Type B pancreatic cell (in vitro differentiated cells): ENCODE measurements around the gene FCHSD2. TPM values are rescaled to one million over a fixed set of nuclear protein-coding genes. Genes with fewer than 3 reads are reported as not detected.
"Not testable (repeated sequence)": the region's sequence is repeated elsewhere in the genome, so short reads cannot be mapped to it uniquely, and the experiment has no call there.

Experiments
- DNase-seq: peaks from one replicate; pipeline ENCODE4 v3.0.0; 2021; ENCODE audit warnings: mixed read lengths; ENCODE audit not compliant: unreplicated experiment; ENCODE audit errors: extremely low spot score
- H3K27ac Mint-ChIP-seq: 2 replicates; pipeline ENCODE4 v1.8.0; 2021; ENCODE audit warnings: mild to moderate bottlenecking, mixed read lengths
- H3K27me3 Mint-ChIP-seq: 2 replicates; pipeline ENCODE4 v1.8.0; 2021; ENCODE audit warnings: mixed read lengths
- H3K36me3 Mint-ChIP-seq: 2 replicates; pipeline ENCODE4 v1.8.0; 2021; ENCODE audit warnings: mixed read lengths
- H3K4me1 Mint-ChIP-seq: one replicate; pipeline ENCODE4 v1.8.0; 2021; ENCODE audit warnings: mixed read lengths; ENCODE audit not compliant: unreplicated experiment
- H3K4me3 Mint-ChIP-seq: 2 replicates; pipeline ENCODE4 v1.8.0; 2021; ENCODE audit warnings: mild to moderate bottlenecking, mixed read lengths
- H3K9me3 Mint-ChIP-seq: 2 replicates; pipeline ENCODE4 v1.8.0; 2021; ENCODE audit warnings: mixed read lengths
- total RNA-seq: library from RNA; stranded (reverse); gene quantifications from 2 replicates; pipeline ENCODE4 v1.2.1, GENCODE V29; 2021; ENCODE audit warnings: low replicate concordance
- TF ChIP-seq, protein P1 (sequence below): fragments of 200-600 bp; sonication (generic); conservative IDR thresholded peaks from 2 replicates; pipeline ENCODE4 v1.5.0; 2021; ENCODE audit warnings: antibody characterized with exemption, mild to moderate bottlenecking

Gene FCHSD2
- total RNA-seq, 1 donor from 2014 or later, result 30.8 TPM

DNA sequence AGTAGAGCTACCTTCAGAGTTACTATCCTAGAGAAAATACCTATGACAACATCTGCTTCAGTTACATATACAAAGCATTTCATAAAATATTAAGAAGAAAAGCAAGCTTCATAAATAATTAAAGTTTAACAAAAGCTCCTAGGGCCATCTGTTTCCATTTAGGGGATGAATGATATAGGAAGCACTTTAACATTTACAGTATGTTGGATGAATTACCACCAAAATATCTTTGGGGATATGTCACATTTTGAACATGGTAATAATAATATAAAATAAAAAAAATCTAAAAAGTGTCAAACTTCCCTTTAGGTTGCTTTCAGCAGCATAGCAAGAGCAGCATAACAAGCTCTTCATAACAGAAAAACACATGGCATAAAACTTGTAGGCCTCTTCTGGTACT is 223.3 kb downstream of the FCHSD2 start:
- no peak overlapping the region for H3K4me3 Mint-ChIP-seq
- H3K27me3 Mint-ChIP-seq, result no peaks in the 10 kb centered on the region

DNA sequence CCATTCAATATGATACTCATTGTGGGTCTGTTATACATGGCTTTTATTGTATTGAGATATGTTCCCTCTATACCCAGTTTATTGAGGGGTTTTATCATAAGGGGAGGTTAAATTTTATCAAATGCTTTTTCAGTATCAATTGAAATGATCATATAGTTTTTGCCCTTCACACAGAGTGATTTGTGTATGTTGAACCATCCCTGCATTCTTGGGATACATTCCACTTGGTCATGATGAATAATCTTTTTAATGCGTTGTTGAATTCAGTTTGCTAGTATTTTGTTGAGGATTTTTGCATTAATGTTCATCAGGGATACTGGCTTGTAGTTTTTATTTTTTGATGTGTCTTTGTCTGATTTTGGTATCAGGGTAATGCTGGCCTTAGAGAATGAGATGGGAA is 229.9 kb downstream of the FCHSD2 start:
- H3K27ac Mint-ChIP-seq, result no peak overlapping the region
- H3K4me1 Mint-ChIP-seq, result no peaks in the 10 kb centered on the region
- H3K36me3 Mint-ChIP-seq, result peaks cover 40% of the 10 kb centered on the region
- no peaks in the 10 kb centered on the region for H3K27me3 Mint-ChIP-seq
- TF ChIP-seq, protein P1, sequence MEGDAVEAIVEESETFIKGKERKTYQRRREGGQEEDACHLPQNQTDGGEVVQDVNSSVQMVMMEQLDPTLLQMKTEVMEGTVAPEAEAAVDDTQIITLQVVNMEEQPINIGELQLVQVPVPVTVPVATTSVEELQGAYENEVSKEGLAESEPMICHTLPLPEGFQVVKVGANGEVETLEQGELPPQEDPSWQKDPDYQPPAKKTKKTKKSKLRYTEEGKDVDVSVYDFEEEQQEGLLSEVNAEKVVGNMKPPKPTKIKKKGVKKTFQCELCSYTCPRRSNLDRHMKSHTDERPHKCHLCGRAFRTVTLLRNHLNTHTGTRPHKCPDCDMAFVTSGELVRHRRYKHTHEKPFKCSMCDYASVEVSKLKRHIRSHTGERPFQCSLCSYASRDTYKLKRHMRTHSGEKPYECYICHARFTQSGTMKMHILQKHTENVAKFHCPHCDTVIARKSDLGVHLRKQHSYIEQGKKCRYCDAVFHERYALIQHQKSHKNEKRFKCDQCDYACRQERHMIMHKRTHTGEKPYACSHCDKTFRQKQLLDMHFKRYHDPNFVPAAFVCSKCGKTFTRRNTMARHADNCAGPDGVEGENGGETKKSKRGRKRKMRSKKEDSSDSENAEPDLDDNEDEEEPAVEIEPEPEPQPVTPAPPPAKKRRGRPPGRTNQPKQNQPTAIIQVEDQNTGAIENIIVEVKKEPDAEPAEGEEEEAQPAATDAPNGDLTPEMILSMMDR, result no peak
- H3K4me3 Mint-ChIP-seq, result no peak overlapping the region
- DNase-seq, result no peak
- H3K9me3 Mint-ChIP-seq, result peaks cover 23% of the 10 kb centered on the region

More for the DNA sequence above, 223.3 kb downstream of the FCHSD2 start:
- Mint-ChIP-seq H3K4me1 (no peaks in the 10 kb centered on the region), H3K36me3 (peaks cover 15% of the 10 kb centered on the region), H3K27ac (no peak overlapping the region), H3K9me3 (no peaks in the 10 kb centered on the region)
- no peak for DNase-seq
- TF ChIP-seq, protein P1, result no peak

DNA sequence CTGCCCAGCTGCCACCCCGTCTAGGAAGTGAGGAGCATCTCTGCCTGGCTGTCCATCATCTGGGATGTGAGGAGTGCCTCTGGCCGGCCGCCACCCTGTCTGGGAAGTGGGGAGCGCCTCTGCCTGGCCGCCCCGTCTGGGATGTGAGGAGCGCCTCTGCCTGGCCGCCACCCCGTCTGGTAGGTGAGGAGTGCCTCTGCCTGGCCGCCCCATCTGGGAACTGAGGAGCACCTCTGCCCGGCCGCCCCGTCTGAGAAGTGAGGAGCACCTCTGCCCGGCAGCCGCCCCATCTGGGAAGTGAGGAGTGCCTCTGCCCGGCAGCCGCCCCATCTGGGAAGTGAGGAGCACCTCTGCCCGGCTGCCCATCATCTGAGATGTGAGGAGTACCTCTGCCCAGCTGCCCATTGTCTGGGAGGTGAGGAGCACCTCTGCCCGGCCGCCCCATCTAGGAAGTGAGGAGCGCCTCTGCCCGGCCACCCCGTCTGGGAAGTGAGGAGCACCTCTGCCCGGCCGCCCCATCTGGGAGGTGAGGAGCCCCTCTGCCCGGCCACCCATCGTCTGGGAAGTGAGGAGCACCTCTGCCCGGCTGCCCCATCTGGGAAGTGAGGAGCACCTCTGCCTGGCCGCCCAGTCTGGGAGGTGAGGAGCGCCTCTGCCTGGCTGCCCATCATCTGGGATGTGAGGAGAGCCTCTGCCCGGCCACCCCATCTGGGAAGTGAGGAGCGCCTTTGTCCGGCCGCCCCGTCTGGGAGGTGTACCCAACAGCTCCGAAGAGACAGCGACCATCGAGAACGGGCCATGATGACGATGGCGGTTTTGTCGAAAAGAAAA is 232.3 kb downstream of the FCHSD2 start:
- not testable (repeated sequence) for H3K27ac Mint-ChIP-seq, H3K4me3 Mint-ChIP-seq, DNase-seq, H3K27me3 Mint-ChIP-seq, H3K4me1 Mint-ChIP-seq
- peaks cover 46% of the 10 kb centered on the region for H3K36me3 Mint-ChIP-seq
- peaks cover 23% of the 10 kb centered on the region for H3K9me3 Mint-ChIP-seq

DNA sequence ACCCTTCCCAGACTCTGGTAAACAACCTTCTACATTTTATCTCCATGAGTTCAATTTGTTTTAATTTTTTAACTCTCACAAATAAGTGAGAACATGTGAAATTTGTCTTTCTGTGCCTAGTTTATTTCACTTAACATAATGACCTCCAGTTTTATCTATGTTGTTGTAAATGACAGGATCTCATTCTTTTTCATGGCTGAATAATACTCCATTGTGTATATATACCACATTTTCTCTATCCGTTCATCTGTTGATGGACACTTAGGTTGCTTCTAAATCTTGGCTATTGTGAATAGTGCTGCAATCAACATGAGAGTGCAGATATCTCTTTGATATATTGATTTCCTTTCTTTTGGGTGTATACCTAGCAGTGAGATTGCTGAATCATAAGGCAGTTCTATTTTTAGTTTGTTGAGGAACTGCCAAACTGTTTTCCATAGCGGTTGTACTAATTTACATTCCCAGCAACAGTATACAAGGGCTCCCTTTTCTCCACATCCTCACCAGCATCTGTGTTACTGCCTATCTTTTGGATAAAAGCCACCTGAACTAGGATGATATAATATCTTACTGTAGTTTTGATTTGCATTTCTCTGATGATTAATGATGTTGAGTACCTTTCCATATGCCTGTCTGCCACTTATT is 234.0 kb downstream of the FCHSD2 start:
- Mint-ChIP-seq H3K4me1 (no peaks in the 10 kb centered on the region), H3K4me3 (no peak overlapping the region), H3K27ac (no peak overlapping the region), H3K36me3 (peaks cover 39% of the 10 kb centered on the region), H3K9me3 (peaks cover 23% of the 10 kb centered on the region), H3K27me3 (no peaks in the 10 kb centered on the region)
- TF ChIP-seq, protein P1, result no peak
- no peak for DNase-seq

DNA sequence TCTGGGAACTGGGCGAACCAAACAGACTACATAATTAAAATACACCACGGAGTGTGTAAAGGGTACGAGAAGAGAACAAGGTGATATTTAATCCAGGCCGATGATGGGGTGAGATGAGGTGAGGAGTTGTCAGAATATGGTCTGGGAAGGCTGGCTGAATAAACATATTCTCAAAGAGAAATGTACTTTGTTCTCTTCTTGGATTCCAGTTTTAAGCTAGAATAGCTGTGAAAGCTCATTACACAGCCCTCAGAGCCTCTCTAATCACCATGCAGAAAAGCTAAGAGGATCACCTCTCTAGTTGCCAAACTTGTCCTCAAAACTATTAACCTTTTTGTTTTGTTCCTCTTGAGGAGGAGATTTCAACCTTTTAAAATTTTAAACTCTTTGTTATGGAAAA is 238.1 kb downstream of the FCHSD2 start:
- no peak for DNase-seq
- H3K27me3 Mint-ChIP-seq, result no peaks in the 10 kb centered on the region
- no peak overlapping the region for H3K4me3 Mint-ChIP-seq
- TF ChIP-seq, protein P1, result no peak
- H3K9me3 Mint-ChIP-seq, result peaks cover 6% of the 10 kb centered on the region
- no peaks in the 10 kb centered on the region for H3K4me1 Mint-ChIP-seq
- peaks cover 22% of the 10 kb centered on the region for H3K36me3 Mint-ChIP-seq
- no peak overlapping the region for H3K27ac Mint-ChIP-seq

DNA sequence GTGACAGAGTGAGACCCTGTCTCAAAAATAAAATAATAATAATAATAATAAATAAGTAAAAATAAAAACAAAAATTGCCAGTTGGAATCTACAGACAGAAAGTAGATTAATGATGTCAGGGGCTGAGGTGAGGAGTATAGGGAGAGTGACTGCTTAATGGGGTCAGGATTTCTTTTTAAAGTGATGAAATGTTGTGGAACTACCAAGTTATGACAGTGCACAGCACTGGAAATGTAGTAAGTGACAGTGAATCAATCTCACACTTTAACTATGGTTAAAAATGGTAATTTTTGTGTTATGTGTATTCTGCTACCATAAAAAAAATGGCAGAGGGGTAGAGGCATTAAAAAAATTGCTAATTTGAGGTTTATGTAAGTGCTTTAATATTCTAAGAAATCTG is 240.7 kb downstream of the FCHSD2 start:
- TF ChIP-seq, protein P1, result no peak

More for the DNA sequence above, 240.7 kb downstream of the FCHSD2 start:
- no peak for DNase-seq
- Mint-ChIP-seq H3K27ac (no peak overlapping the region), H3K4me3 (no peak overlapping the region), H3K4me1 (no peaks in the 10 kb centered on the region), H3K36me3 (peaks cover 7% of the 10 kb centered on the region), H3K27me3 (no peaks in the 10 kb centered on the region), H3K9me3 (no peaks in the 10 kb centered on the region)
